Testis (tissue), 3 donors: Measurements from ENCODE around the gene C11orf71. TPM values are rescaled to one million over a fixed set of nuclear protein-coding genes. Genes with fewer than 3 reads are reported as not detected.

ENCODE experiments used
- DNase-seq: peaks from one replicate; pipeline ENCODE4 v3.0.0-alpha.2; 2019
- H3K27ac ChIP-seq, 2 donors: fragments of 200-600 bp; sonication (generic); one replicate each; pipeline ENCODE4 v1.5.1; 2019
- H3K27me3 ChIP-seq: fragments of 200-600 bp; sonication (generic); one replicate; pipeline ENCODE4 v1.5.1; 2019
- H3K36me3 ChIP-seq: fragments of 200-600 bp; sonication (generic); one replicate; pipeline ENCODE4 v1.5.1; 2017; ENCODE audit warnings: low read depth; ENCODE audit errors: missing control alignments
- H3K4me1 ChIP-seq: fragments of 200-600 bp; sonication (generic); one replicate; pipeline ENCODE4 v1.5.1; 2019
- H3K4me3 ChIP-seq, 2 donors: fragments of 200-600 bp; sonication (generic); one replicate each; pipeline ENCODE4 v1.5.1; 2017 to 2019
- H3K9me3 ChIP-seq: fragments of 200-600 bp; sonication (generic); one replicate; pipeline ENCODE4 v1.5.1; 2017
- CTCF ChIP-seq, 3 experiments: fragments of 450-650 bp in 2 of 3; fragments of 200-600 bp in 1 of 3; sonication (generic) in 1 of 3; IDR thresholded peaks; one replicate each; pipeline ENCODE4 v1.5.1; 2016 to 2019; ENCODE audit warnings: antibody characterized with exemption in 3 of 3, mild to moderate bottlenecking in 2 of 3, moderate library complexity in 1 of 3
- POLR2A ChIP-seq: fragments of 450-650 bp; IDR thresholded peaks from one replicate; pipeline ENCODE4 v1.6.1; 2017; ENCODE audit warnings: antibody characterized with exemption, mild to moderate bottlenecking, moderate library complexity
- WGBS, 2 donors: methylation state at CpG; one replicate each; pipeline ENCODE4 v1.1.5; 2018; 5-methylcytosine and 5-hydroxymethylcytosine counted together
- intact Hi-C: fragments of 100-400 bp; cut with DNase I; formaldehyde crosslinking; loops from one replicate; pipeline ENCODE4 v1.15.1; 2023; ENCODE audit warnings: low total_unique reads
- polyA plus RNA-seq: library from polyadenylated mRNA; stranded (reverse); fragments of 350-450 nt; fragmentation: Illumina TruSeq; extraction: RNeasy Lipid Tissue Mini Kit (QIAGEN cat#74804); gene quantifications from one replicate; pipeline ENCODE4 v1.2.3, GENCODE V29; 2014; ENCODE audit warnings: low read depth, low replicate concordance; ENCODE audit not compliant: insufficient read depth
- total RNA-seq, 2 donors: library from RNA; depleted of rRNA; stranded (reverse); fragments of >200 nt; gene quantifications; one replicate each; pipeline ENCODE4 v1.2.3, GENCODE V29; 2016

The C11orf71 gene
- total and polyA plus RNA-seq, 3 donors from 2014 or later = 40.6 to 119 (median 119) TPM

GRCh38 chr11:114397349-114397982, 2.8 kb downstream of the C11orf71 start:
- no peaks in the 10 kb centered on the region for H3K27me3 ChIP-seq
- intact Hi-C loops = no loop called here
- WGBS, 2 donors = 33 to 34% methylated on average over 2 of the region's 2 CpGs
- peak overlapping the region; percentile 3 to 43 for H3K27ac ChIP-seq
- no peaks in the 10 kb centered on the region for H3K9me3 ChIP-seq
- no peaks in the 10 kb centered on the region for H3K36me3 ChIP-seq
- H3K4me3 ChIP-seq = no peak overlapping the region
- peaks cover 14% of the 10 kb centered on the region for H3K4me1 ChIP-seq
- TF ChIP-seq CTCF (IDR thresholded peaks at IDR 0.05) = no peak
- no peak for TF ChIP-seq POLR2A
- DNase-seq = no peak

- intact Hi-C loops = no loop called here
- no peak for DNase-seq
- no peaks in the 10 kb centered on the region for H3K36me3 ChIP-seq
- no peaks in the 10 kb centered on the region for H3K27me3 ChIP-seq
- TF ChIP-seq POLR2A (no peak), CTCF (IDR thresholded peaks at IDR 0.05) (no peak)
- no peak overlapping the region for H3K27ac ChIP-seq
- peaks cover 14% of the 10 kb centered on the region for H3K4me1 ChIP-seq
- no peak overlapping the region for H3K4me3 ChIP-seq
- no peaks in the 10 kb centered on the region for H3K9me3 ChIP-seq
Measured at GRCh38 chr11:114396916-114397315, 3.4 kb downstream of the C11orf71 start.

GRCh38 chr11:114395736-114396135, 4.6 kb downstream of the C11orf71 start:
- DNase-seq = no peak
- H3K27ac ChIP-seq = no peak overlapping the region
- TF ChIP-seq CTCF (IDR thresholded peaks at IDR 0.05) = no peak
- TF ChIP-seq POLR2A = no peak
- intact Hi-C loops = no loop called here
- no peaks in the 10 kb centered on the region for H3K27me3 ChIP-seq
- no peaks in the 10 kb centered on the region for H3K36me3 ChIP-seq
- no peak overlapping the region for H3K4me3 ChIP-seq
- 43 to 50% methylated on average over 3 of the region's 3 CpGs for WGBS, 2 donors
- H3K9me3 ChIP-seq = no peaks in the 10 kb centered on the region
- peaks cover 14% of the 10 kb centered on the region for H3K4me1 ChIP-seq

- no peak overlapping the region for H3K27ac ChIP-seq
- TF ChIP-seq POLR2A = no peak
- no peak for TF ChIP-seq CTCF (IDR thresholded peaks at IDR 0.05)
- 60 to 71% methylated on average over 4 of the region's 4 CpGs for WGBS, 2 donors
- H3K36me3 ChIP-seq = no peaks in the 10 kb centered on the region
- H3K4me1 ChIP-seq = peaks cover 11% of the 10 kb centered on the region
- H3K4me3 ChIP-seq = no peak overlapping the region
- intact Hi-C loops = no loop called here
- no peaks in the 10 kb centered on the region for H3K9me3 ChIP-seq
- DNase-seq = no peak
- H3K27me3 ChIP-seq = no peaks in the 10 kb centered on the region
Measured at GRCh38 chr11:114392735-114393667, 7.3 kb downstream of the C11orf71 start.
